Measurements from ENCODE around the gene PIM1.

PIM1 gene

GRCh38 chr6:37139230-37139962, 30.6 kb upstream of the PIM1 start:
- no peaks in the 10 kb centered on the region for H3K36me3 ChIP-seq (replicated peaks; ENCODE audit: low read depth, low read length)
- no peaks in the 10 kb centered on the region for H3K27me3 ChIP-seq (ENCODE audit: low read depth, low read length)
- no peaks in the 10 kb centered on the region for H3K9me3 ChIP-seq (ENCODE audit: insufficient read depth, low read length)
- H2AFZ ChIP-seq (ENCODE audit: low read depth, low read length) = no peak overlapping the region
- peaks cover 99% of the 10 kb centered on the region for H3K4me1 ChIP-seq (ENCODE audit: low read length)
- H3K27ac ChIP-seq (ENCODE audit: low read length) = peak overlapping the region; percentile 43
- no peak overlapping the region for H3K9ac ChIP-seq (ENCODE audit: low read length)
- H3K4me2 ChIP-seq (ENCODE audit: low read length) = no peak overlapping the region
- TF ChIP-seq CTCF (IDR thresholded peaks at IDR 0.05; ENCODE audit: low read depth, low read length) (no peak), EZH2phosphoT487 (IDR thresholded peaks at IDR 0.05; ENCODE audit: low read depth) (no peak)
- peaks cover 38% of the 10 kb centered on the region for H3K79me2 ChIP-seq (ENCODE audit: low read length)
- no peak overlapping the region for H3K4me3 ChIP-seq (ENCODE audit: low read length)
- H4K20me1 ChIP-seq (ENCODE audit: insufficient read depth, low read length) = no peaks in the 10 kb centered on the region

GRCh38 chr6:37140145-37140544, 29.8 kb upstream of the PIM1 start:
- peaks cover 99% of the 10 kb centered on the region for H3K4me1 ChIP-seq (ENCODE audit: low read length)

GRCh38 chr6:37141281-37142049, 28.5 kb upstream of the PIM1 start:
- H4K20me1 ChIP-seq (ENCODE audit: insufficient read depth, low read length) = no peaks in the 10 kb centered on the region
- H3K79me2 ChIP-seq (ENCODE audit: low read length) = peaks cover 17% of the 10 kb centered on the region
- no peaks in the 10 kb centered on the region for H3K27me3 ChIP-seq (ENCODE audit: low read depth, low read length)
- peak overlapping the region; percentile 95 for H3K27ac ChIP-seq (ENCODE audit: low read length)
- no peaks in the 10 kb centered on the region for H3K9me3 ChIP-seq (ENCODE audit: insufficient read depth, low read length)
- TF ChIP-seq CTCF (IDR thresholded peaks at IDR 0.05; ENCODE audit: low read depth, low read length) = no peak
- no peak for TF ChIP-seq EZH2phosphoT487 (IDR thresholded peaks at IDR 0.05; ENCODE audit: low read depth)
- H3K4me3 ChIP-seq (ENCODE audit: low read length) = peak overlapping the region; percentile 46
- peaks cover 99% of the 10 kb centered on the region for H3K4me1 ChIP-seq (ENCODE audit: low read length)
- peak overlapping the region; percentile 76 for H3K9ac ChIP-seq (ENCODE audit: low read length)
- no peak overlapping the region; the same call in 1 of the 2 replicates for H2AFZ ChIP-seq (ENCODE audit: low read depth, low read length)
- H3K4me2 ChIP-seq (ENCODE audit: low read length) = peak overlapping the region; percentile 70
- H3K36me3 ChIP-seq (replicated peaks; ENCODE audit: low read depth, low read length) = no peaks in the 10 kb centered on the region

More at GRCh38 chr6:37140145-37140544, 29.8 kb upstream of the PIM1 start:
- H3K27me3 ChIP-seq (ENCODE audit: low read depth, low read length) = no peaks in the 10 kb centered on the region
- H3K36me3 ChIP-seq (replicated peaks; ENCODE audit: low read depth, low read length) = no peaks in the 10 kb centered on the region
- peak overlapping the region; percentile 76; the same call in 1 of the 2 replicates for H3K9ac ChIP-seq (ENCODE audit: low read length)
- TF ChIP-seq CTCF (IDR thresholded peaks at IDR 0.05; ENCODE audit: low read depth, low read length) (no peak), EZH2phosphoT487 (IDR thresholded peaks at IDR 0.05; ENCODE audit: low read depth) (no peak)
- H2AFZ ChIP-seq (ENCODE audit: low read depth, low read length) = no peak overlapping the region
- H3K79me2 ChIP-seq (ENCODE audit: low read length) = peaks cover 30% of the 10 kb centered on the region
- peak overlapping the region; percentile 95 for H3K27ac ChIP-seq (ENCODE audit: low read length)
- H3K4me3 ChIP-seq (ENCODE audit: low read length) = no peak overlapping the region
- no peaks in the 10 kb centered on the region for H4K20me1 ChIP-seq (ENCODE audit: insufficient read depth, low read length)
- peak overlapping the region; percentile 6; the same call in 1 of the 2 replicates for H3K4me2 ChIP-seq (ENCODE audit: low read length)
- H3K9me3 ChIP-seq (ENCODE audit: insufficient read depth, low read length) = no peaks in the 10 kb centered on the region

- Histone ChIP-seq H3K79me2 (ENCODE audit: low read length) (peaks cover 10% of the 10 kb centered on the region), H3K4me2 (ENCODE audit: low read length) (peak overlapping the region; percentile 70), H2AFZ (ENCODE audit: low read depth, low read length) (no peak overlapping the region), H3K4me1 (ENCODE audit: low read length) (peaks cover 98% of the 10 kb centered on the region), H3K27me3 (ENCODE audit: low read depth, low read length) (no peaks in the 10 kb centered on the region), H3K4me3 (ENCODE audit: low read length) (peak overlapping the region; percentile 20), H3K9ac (ENCODE audit: low read length) (peak overlapping the region; percentile 76), H3K27ac (ENCODE audit: low read length) (peak overlapping the region; percentile 95), H4K20me1 (ENCODE audit: insufficient read depth, low read length) (no peaks in the 10 kb centered on the region), H3K9me3 (ENCODE audit: insufficient read depth, low read length) (no peaks in the 10 kb centered on the region), H3K36me3 (replicated peaks; ENCODE audit: low read depth, low read length) (no peaks in the 10 kb centered on the region)
- TF ChIP-seq CTCF (IDR thresholded peaks at IDR 0.05; ENCODE audit: low read depth, low read length) (no peak), EZH2phosphoT487 (IDR thresholded peaks at IDR 0.05; ENCODE audit: low read depth) (no peak)
Observed at GRCh38 chr6:37142050-37142614, 27.8 kb upstream of the PIM1 start.

Data from OCI-LY3 (cell line).